GM12873 (cell line): ENCODE results near the gene GPC5.

Experiments
- TF ChIP-seq, protein P1 (sequence below): IDR thresholded peaks from 2 replicates; pipeline ENCODE4 v1.5.1; 2012; ENCODE audit warnings: low read depth, mild to moderate bottlenecking, moderate library complexity, low read length, control low read depth; ENCODE audit not compliant: insufficient read depth; ENCODE audit errors: missing control alignments

The GPC5 gene

GRCh38 chr13:92553470-92554114, 1155.2 kb downstream of the GPC5 start:
- TF ChIP-seq, protein P1, sequence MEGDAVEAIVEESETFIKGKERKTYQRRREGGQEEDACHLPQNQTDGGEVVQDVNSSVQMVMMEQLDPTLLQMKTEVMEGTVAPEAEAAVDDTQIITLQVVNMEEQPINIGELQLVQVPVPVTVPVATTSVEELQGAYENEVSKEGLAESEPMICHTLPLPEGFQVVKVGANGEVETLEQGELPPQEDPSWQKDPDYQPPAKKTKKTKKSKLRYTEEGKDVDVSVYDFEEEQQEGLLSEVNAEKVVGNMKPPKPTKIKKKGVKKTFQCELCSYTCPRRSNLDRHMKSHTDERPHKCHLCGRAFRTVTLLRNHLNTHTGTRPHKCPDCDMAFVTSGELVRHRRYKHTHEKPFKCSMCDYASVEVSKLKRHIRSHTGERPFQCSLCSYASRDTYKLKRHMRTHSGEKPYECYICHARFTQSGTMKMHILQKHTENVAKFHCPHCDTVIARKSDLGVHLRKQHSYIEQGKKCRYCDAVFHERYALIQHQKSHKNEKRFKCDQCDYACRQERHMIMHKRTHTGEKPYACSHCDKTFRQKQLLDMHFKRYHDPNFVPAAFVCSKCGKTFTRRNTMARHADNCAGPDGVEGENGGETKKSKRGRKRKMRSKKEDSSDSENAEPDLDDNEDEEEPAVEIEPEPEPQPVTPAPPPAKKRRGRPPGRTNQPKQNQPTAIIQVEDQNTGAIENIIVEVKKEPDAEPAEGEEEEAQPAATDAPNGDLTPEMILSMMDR: no peak

DNA sequence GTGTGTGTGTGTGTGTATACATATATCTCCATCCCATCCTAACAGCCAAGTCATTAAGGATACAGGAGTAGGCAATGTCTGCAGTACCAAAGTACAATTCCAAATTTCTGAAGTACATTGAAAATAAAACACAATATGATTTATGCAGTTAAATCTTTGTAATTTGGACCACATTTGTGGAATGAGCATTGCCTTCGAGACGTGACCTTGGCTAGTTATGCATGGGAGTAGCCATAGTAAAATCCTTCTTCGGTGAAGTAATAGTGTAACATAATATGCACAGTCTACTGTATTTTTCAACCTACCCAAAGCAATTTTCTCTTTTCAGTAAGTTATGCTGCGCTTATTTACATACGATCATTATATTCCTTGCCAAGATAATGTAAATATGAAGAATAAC, 1162.5 kb downstream of the GPC5 start:
- TF ChIP-seq, protein P1: no peak

DNA sequence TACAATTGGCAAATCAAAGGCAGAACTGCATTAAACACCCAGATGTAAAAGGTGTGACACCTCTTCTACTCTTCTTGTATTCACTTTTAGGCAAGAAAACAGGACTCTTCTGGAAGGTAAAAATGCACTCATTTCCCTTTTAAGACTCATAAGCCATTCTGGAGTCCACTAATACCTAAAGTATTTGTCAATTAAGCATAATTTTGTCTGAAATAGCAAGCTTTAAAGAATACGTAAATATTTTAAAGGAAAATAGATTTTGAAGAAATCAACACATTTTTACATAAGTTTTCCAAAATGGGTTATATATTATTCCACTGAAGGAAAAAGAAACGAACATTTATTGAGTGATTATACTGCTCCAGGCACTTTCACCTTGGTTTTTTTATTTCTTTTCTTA, 1166.5 kb downstream of the GPC5 start:
- TF ChIP-seq, protein P1: no peak

DNA sequence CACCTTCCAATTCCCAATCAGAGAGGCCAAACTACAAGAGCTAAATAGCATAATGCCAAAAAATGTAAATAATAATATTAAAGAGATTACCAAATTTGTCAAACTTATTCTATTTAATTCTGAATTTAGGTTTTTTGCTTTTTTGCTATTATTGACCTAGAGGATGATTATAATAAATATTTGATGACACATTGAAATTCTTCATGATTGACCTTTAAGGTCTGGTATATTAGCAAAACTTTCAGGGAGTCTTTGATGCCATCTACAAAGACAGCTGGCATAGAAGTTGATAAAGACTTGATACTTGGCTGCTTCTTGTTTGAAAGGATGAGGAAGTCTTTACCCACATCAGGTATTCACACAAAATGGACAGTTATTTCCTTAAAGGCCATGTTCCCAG, 1168.3 kb downstream of the GPC5 start:
- TF ChIP-seq, protein P1: no peak

GRCh38 chr13:92572190-92572589, 1173.8 kb downstream of the GPC5 start:
- TF ChIP-seq, protein P1: no peak

DNA sequence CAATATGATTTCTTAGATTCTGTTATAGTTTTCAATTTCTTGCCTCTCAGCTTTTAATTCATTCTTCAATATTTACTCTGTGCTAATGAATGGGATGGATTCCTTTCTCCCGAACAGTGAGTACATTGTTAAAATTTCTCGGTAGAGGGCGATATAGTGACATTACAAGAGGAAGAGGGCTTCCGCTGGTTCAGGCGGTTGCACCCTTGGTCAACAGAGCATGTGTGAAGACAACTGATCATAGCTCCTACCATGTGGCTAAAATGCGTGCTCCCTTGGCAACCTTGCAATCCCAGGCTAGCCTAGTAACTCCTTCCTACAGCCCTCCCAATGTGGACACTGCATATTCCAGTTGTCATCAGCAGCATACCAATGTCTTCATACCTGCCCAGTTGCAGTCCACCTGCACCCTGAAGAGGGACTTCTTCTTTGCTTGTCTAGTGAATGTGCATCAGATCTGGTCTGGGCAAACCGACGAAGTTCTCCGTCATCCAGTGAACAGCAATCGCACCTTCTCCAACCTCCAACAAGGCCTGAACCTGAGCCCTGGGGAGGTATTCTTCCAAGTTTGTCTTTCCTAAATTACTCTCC, 1175.1 kb downstream of the GPC5 start:
- TF ChIP-seq, protein P1: peak; percentile 8

- TF ChIP-seq, protein P1: no peak
Measured at GRCh38 chr13:92574499-92574898, 1176.1 kb downstream of the GPC5 start.
